Measurements from ENCODE around the gene ALPK1.

DNA sequence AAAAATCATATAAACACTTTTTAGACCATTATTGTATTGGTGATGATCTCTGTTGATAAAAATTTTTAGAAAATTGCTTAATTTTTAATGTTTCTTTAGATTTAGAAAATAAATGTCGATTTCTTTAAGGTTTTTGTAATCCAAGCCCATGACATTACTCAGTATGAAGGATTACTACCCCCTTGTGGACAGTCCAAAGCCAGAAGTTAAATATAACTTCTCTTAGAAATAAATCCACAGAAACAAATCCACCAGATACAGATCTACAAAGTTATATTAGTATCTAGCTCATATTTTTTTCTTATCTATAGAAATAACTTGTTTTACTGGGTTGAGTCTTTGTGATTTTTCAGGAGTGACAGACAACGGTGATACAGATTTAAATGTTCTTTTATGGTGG lies 30.3 kb upstream of the ALPK1 start:
- no peak for TF ChIP-seq POLR2A (IDR thresholded peaks at IDR 0.05)
- TF ChIP-seq, protein P1, sequence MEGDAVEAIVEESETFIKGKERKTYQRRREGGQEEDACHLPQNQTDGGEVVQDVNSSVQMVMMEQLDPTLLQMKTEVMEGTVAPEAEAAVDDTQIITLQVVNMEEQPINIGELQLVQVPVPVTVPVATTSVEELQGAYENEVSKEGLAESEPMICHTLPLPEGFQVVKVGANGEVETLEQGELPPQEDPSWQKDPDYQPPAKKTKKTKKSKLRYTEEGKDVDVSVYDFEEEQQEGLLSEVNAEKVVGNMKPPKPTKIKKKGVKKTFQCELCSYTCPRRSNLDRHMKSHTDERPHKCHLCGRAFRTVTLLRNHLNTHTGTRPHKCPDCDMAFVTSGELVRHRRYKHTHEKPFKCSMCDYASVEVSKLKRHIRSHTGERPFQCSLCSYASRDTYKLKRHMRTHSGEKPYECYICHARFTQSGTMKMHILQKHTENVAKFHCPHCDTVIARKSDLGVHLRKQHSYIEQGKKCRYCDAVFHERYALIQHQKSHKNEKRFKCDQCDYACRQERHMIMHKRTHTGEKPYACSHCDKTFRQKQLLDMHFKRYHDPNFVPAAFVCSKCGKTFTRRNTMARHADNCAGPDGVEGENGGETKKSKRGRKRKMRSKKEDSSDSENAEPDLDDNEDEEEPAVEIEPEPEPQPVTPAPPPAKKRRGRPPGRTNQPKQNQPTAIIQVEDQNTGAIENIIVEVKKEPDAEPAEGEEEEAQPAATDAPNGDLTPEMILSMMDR (IDR thresholded peaks at IDR 0.05): peak in 3 of 4 experiments; percentile 23 to 39 (median 38)
- no peak for TF ChIP-seq POLR2AphosphoS5 (IDR thresholded peaks at IDR 0.05)
